K562 (cell line): ENCODE results near the gene MMP21. TPM values are rescaled to one million over a fixed set of nuclear protein-coding genes. Genes with fewer than 3 reads are reported as not detected.

Experiments used
- ATAC-seq: fragments of 200-7000 bp; cut with Tn5 transposase; 3 replicates; pipeline ENCODE4 v1.9.1; 2020; ENCODE audit warnings: moderate library complexity
- BruUV-seq: library from RNA; stranded (reverse); fragments of 400-500 nt; replicated peaks from 2 replicates; lab custom pipeline; 2021; lab: Mats Ljungman, UMichigan
- CTCF ChIA-PET: fragments of 300-600 bp; formaldehyde crosslinking; extraction: SDS; loops from one replicate; lab custom pipeline; 2021; ENCODE audit warnings: low intra/inter-chr PET ratio; lab: Yijun Ruan, JAX
- POLR2A ChIA-PET: fragments of 300-600, 350-650 bp; sonication (Branson Sonifier 250); formaldehyde crosslinking; extraction: SDS; loops from one replicate; lab custom pipeline; 2021; ENCODE audit warnings: antibody characterized with exemption, inconsistent platforms; lab: Yijun Ruan, JAX
- DNase-seq, 4 experiments: peaks; one replicate each; pipeline versions ENCODE4 v3.0.0 to v3.0.0-alpha.2; 2011 to 2018; ENCODE audit warnings: low spot score in 3 of 4, mixed read lengths in 3 of 4; ENCODE audit errors: extremely low read depth in 1 of 4
- FAIRE-seq: peaks from 2 replicates; lab custom pipeline; 2011; peaks lifted over from hg19 to GRCh38; lab: Jason Lieb, UNC
- H2AFZ ChIP-seq: 2 replicates; pipeline ENCODE4 v1.6.0; 2011; ENCODE audit warnings: low read depth, low read length, control low read depth, inconsistent platforms
- H3K27ac ChIP-seq: fragments of 200-600 bp; 3 replicates; pipeline ENCODE4 v1.8.0; 2011; ENCODE audit warnings: low read depth, mild to moderate bottlenecking, control low read depth, inconsistent platforms, low read length, moderate library complexity, mixed read lengths; ENCODE audit errors: extremely low read depth
- H3K27me3 ChIP-seq, 2 experiments: fragments of 300-600 bp in 1 of 2; 2 replicates in 1 of 2; 3 replicates in 1 of 2; pipeline versions ENCODE4 v1.6.0 to v1.8.0; 2011; ENCODE audit warnings: inconsistent platforms in 2 of 2, low read length in 2 of 2, mild to moderate bottlenecking in 1 of 2, mixed read lengths in 1 of 2, moderate library complexity in 1 of 2; ENCODE audit not compliant: control insufficient read depth in 2 of 2, insufficient read depth in 2 of 2
- H3K36me3 ChIP-seq: fragments of 300-600 bp; 3 replicates; pipeline ENCODE4 v1.8.0; 2011; ENCODE audit warnings: mild to moderate bottlenecking, low read length, inconsistent platforms; ENCODE audit not compliant: control insufficient read depth, insufficient read depth
- H3K4me1 ChIP-seq, 2 experiments: fragments of 200-600 bp in 1 of 2; replicated peaks in 1 of 2; 2 replicates in 1 of 2; 3 replicates in 1 of 2; pipeline versions ENCODE4 v1.5.1 to v1.8.0; 2011; ENCODE audit warnings: inconsistent platforms in 2 of 2, low read length in 2 of 2, mild to moderate bottlenecking in 1 of 2, mixed read lengths in 1 of 2, moderate library complexity in 1 of 2; ENCODE audit not compliant: control insufficient read depth in 2 of 2, insufficient read depth in 2 of 2
- H3K4me2 ChIP-seq: 2 replicates; pipeline ENCODE4 v1.6.1; 2011; ENCODE audit warnings: low read length, control low read depth, inconsistent platforms, mixed read lengths; ENCODE audit not compliant: insufficient read depth
- H3K4me3 ChIP-seq: fragments of 200-600 bp; sonication (generic), shearing (Covaris generic); 2 replicates; pipeline ENCODE4 v1.5.1; 2016; ENCODE audit warnings: control low read depth, inconsistent platforms
- H3K79me2 ChIP-seq: fragments of 200-600 bp; 3 replicates; pipeline ENCODE4 v1.8.0; 2011; ENCODE audit warnings: low read length, inconsistent platforms; ENCODE audit not compliant: control insufficient read depth, insufficient read depth
- H3K9ac ChIP-seq, 2 experiments: 2 replicates each; pipeline versions ENCODE4 v1.6.0 to v1.6.1; 2011; ENCODE audit warnings: low read depth in 2 of 2, low read length in 2 of 2, control low read depth in 1 of 2, inconsistent platforms in 1 of 2, mild to moderate bottlenecking in 1 of 2, mixed read lengths in 1 of 2; ENCODE audit not compliant: insufficient read depth in 1 of 2
- H3K9me1 ChIP-seq: one replicate; pipeline ENCODE4 v1.6.0; 2011; ENCODE audit warnings: inconsistent platforms, mild to moderate bottlenecking, low read length, moderate library complexity; ENCODE audit not compliant: control insufficient read depth, insufficient read depth
- H3K9me3 ChIP-seq: replicated peaks from 2 replicates; pipeline ENCODE4 v1.5.1; 2011; ENCODE audit warnings: low read depth, low read length, inconsistent platforms; ENCODE audit not compliant: control insufficient read depth, insufficient read depth
- H4K20me1 ChIP-seq: replicated peaks from 2 replicates; pipeline ENCODE4 v1.6.1; 2011; ENCODE audit warnings: low read length, inconsistent platforms, mixed read lengths; ENCODE audit not compliant: control insufficient read depth, insufficient read depth
- HMBOX1 ChIP-seq: sonication (generic); IDR thresholded peaks from 2 replicates; pipeline ENCODE4 v1.6.1; 2016
- ZFP91 ChIP-seq: sonication (generic); formaldehyde crosslinking; IDR thresholded peaks from 2 replicates; pipeline ENCODE4 v1.8.0; 2022; ENCODE audit warnings: mild to moderate bottlenecking, missing genetic modification reagents
- ZNF41 ChIP-seq: fragments of 250-450 bp; sonication (Bioruptor Pico); conservative IDR thresholded peaks from 2 replicates; pipeline ENCODE4 v1.4.0; 2020; ENCODE audit warnings: mild to moderate bottlenecking
- WGBS: fragments of 100-300 bp; shearing (Covaris generic); methylation state at CpG from one replicate; pipeline ENCODE4 v1.1.6; 2016; ENCODE audit warnings: low coverage, mixed read lengths; ENCODE audit not compliant: insufficient coverage; ENCODE audit errors: missing lambda C conversion rate; 5-methylcytosine and 5-hydroxymethylcytosine counted together
- in situ Hi-C: fragments of 300-500 bp; cut with MboI; formaldehyde crosslinking; loops from 4 replicates; pipeline ENCODE4 v1.15.0; 2018; ENCODE audit warnings: inconsistent platforms, mixed read lengths
- intact Hi-C: fragments of 100-400 bp; cut with micrococcal nuclease; formaldehyde crosslinking; loops from 2 replicates; pipeline ENCODE4 v1.14.2; 2022
- polyA plus RNA-seq, 8 experiments: library from polyadenylated mRNA; depleted of rRNA in 4 of 8; stranded (reverse) in 5 of 8; unstranded in 3 of 8; fragments of >200 nt; fragmentation: Nextera tagmentation in 2 of 8; fragmentation: Illumina TruSeq in 1 of 8; extraction: Ambion mirVana in 2 of 8; extraction: Trizol in 1 of 8; gene quantifications; 2 replicates each; pipeline versions ENCODE4 v1.2.1 to v1.2.3, GENCODE V29; 2011 to 2014; ENCODE audit warnings: inconsistent platforms in 1 of 8, missing spikeins in 1 of 8
- total RNA-seq, 7 experiments: library from RNA; depleted of rRNA in 6 of 7; stranded (reverse); fragments of >200 nt in 6 of 7; fragmentation: Illumina TruSeq in 2 of 7; extraction: Trizol in 2 of 7; gene quantifications; 2 replicates each; pipeline versions ENCODE4 v1.2.1 to v1.2.3, GENCODE V29; 2011 to 2021; ENCODE audit warnings: low replicate concordance in 1 of 7
- TF ChIP-seq, protein P1 (sequence below): fragments of 450-650 bp; IDR thresholded peaks from 2 replicates; pipeline ENCODE4 v1.6.1; 2016; ENCODE audit warnings: mild to moderate bottlenecking, moderate library complexity

The MMP21 gene
- total and polyA plus RNA-seq, 9 of the 15 experiments (the other 6 are each of a cell fraction or from before 2014, with no cell fraction given): not detected

- Histone ChIP-seq H2AFZ (no peak overlapping the region), H3K9me3 (no peaks in the 10 kb centered on the region), H3K36me3 (peaks cover 17% of the 10 kb centered on the region), H3K9me1 (no peaks in the 10 kb centered on the region), H3K4me3 (no peak overlapping the region), H3K4me1 (peaks cover 11 to 31% of the 10 kb centered on the region in 2 experiments; a peak in 4 of 5 replicates), H3K27ac (peak overlapping the region; percentile 34; the same call in 2 of the 3 replicates), H4K20me1 (no peaks in the 10 kb centered on the region), H3K4me2 (peak overlapping the region; percentile 56), H3K27me3 (no peaks in the 10 kb centered on the region), H3K79me2 (peaks cover 66% of the 10 kb centered on the region), H3K9ac (peak overlapping the region in 1 of 2 experiments; percentile 36; a peak in 1 of 4 replicates)
- FAIRE-seq (no peak), DNase-seq (no peak), ATAC-seq (no peak)
- in situ Hi-C loops: no loop called here
- ChIA-PET CTCF (no interaction called here), POLR2A (no interaction called here)
- intact Hi-C loops: no loop called here
- TF ChIP-seq, protein P1, sequence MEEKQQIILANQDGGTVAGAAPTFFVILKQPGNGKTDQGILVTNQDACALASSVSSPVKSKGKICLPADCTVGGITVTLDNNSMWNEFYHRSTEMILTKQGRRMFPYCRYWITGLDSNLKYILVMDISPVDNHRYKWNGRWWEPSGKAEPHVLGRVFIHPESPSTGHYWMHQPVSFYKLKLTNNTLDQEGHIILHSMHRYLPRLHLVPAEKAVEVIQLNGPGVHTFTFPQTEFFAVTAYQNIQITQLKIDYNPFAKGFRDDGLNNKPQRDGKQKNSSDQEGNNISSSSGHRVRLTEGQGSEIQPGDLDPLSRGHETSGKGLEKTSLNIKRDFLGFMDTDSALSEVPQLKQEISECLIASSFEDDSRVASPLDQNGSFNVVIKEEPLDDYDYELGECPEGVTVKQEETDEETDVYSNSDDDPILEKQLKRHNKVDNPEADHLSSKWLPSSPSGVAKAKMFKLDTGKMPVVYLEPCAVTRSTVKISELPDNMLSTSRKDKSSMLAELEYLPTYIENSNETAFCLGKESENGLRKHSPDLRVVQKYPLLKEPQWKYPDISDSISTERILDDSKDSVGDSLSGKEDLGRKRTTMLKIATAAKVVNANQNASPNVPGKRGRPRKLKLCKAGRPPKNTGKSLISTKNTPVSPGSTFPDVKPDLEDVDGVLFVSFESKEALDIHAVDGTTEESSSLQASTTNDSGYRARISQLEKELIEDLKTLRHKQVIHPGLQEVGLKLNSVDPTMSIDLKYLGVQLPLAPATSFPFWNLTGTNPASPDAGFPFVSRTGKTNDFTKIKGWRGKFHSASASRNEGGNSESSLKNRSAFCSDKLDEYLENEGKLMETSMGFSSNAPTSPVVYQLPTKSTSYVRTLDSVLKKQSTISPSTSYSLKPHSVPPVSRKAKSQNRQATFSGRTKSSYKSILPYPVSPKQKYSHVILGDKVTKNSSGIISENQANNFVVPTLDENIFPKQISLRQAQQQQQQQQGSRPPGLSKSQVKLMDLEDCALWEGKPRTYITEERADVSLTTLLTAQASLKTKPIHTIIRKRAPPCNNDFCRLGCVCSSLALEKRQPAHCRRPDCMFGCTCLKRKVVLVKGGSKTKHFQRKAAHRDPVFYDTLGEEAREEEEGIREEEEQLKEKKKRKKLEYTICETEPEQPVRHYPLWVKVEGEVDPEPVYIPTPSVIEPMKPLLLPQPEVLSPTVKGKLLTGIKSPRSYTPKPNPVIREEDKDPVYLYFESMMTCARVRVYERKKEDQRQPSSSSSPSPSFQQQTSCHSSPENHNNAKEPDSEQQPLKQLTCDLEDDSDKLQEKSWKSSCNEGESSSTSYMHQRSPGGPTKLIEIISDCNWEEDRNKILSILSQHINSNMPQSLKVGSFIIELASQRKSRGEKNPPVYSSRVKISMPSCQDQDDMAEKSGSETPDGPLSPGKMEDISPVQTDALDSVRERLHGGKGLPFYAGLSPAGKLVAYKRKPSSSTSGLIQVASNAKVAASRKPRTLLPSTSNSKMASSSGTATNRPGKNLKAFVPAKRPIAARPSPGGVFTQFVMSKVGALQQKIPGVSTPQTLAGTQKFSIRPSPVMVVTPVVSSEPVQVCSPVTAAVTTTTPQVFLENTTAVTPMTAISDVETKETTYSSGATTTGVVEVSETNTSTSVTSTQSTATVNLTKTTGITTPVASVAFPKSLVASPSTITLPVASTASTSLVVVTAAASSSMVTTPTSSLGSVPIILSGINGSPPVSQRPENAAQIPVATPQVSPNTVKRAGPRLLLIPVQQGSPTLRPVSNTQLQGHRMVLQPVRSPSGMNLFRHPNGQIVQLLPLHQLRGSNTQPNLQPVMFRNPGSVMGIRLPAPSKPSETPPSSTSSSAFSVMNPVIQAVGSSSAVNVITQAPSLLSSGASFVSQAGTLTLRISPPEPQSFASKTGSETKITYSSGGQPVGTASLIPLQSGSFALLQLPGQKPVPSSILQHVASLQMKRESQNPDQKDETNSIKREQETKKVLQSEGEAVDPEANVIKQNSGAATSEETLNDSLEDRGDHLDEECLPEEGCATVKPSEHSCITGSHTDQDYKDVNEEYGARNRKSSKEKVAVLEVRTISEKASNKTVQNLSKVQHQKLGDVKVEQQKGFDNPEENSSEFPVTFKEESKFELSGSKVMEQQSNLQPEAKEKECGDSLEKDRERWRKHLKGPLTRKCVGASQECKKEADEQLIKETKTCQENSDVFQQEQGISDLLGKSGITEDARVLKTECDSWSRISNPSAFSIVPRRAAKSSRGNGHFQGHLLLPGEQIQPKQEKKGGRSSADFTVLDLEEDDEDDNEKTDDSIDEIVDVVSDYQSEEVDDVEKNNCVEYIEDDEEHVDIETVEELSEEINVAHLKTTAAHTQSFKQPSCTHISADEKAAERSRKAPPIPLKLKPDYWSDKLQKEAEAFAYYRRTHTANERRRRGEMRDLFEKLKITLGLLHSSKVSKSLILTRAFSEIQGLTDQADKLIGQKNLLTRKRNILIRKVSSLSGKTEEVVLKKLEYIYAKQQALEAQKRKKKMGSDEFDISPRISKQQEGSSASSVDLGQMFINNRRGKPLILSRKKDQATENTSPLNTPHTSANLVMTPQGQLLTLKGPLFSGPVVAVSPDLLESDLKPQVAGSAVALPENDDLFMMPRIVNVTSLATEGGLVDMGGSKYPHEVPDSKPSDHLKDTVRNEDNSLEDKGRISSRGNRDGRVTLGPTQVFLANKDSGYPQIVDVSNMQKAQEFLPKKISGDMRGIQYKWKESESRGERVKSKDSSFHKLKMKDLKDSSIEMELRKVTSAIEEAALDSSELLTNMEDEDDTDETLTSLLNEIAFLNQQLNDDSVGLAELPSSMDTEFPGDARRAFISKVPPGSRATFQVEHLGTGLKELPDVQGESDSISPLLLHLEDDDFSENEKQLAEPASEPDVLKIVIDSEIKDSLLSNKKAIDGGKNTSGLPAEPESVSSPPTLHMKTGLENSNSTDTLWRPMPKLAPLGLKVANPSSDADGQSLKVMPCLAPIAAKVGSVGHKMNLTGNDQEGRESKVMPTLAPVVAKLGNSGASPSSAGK: no peak
- no peak for TF ChIP-seq ZNF41 (CRISPR knock-in tag)
- 0 out of 2 replicates have a peak, but pooled peaks have one; percentile 38 for TF ChIP-seq HMBOX1
- no peak for TF ChIP-seq ZFP91 (CRISPR knock-in tag)
- BruUV-seq: no TSS peak
- 22% methylated on average over 1 of the region's 1 CpG for WGBS
These were observed 45.1 kb upstream of the MMP21 start for GRCh38 chr10:125820701-125821100.
